ENCODE data around the gene ANKMY1. TPM values are rescaled to one million over a fixed set of nuclear protein-coding genes. Genes with fewer than 3 reads are reported as not detected.

ANKMY1 gene
- total RNA-seq, 2 experiments from 2014 or later = 50.9 to 53.2 TPM

- H3K9me3 Mint-ChIP-seq = no peaks in the 10 kb centered on the region
- DNase-seq = no peak
- ATAC-seq (ENCODE audit: low read depth) = no peak
- peaks cover 3% of the 10 kb centered on the region for H3K4me1 Mint-ChIP-seq
- no peak overlapping the region for H3K27ac Mint-ChIP-seq
- H3K27me3 Mint-ChIP-seq = peaks cover 20% of the 10 kb centered on the region
- POLR2A ChIA-PET = no interaction called here
- H3K4me3 Mint-ChIP-seq = no peak overlapping the region
- H3K36me3 Mint-ChIP-seq = no peaks in the 10 kb centered on the region
These were observed 110.5 kb downstream of the ANKMY1 start for GRCh38 chr2:240447331-240447730.

GRCh38 chr2:240446664-240447175 is 111.1 kb downstream of the ANKMY1 start:
- H3K9me3 Mint-ChIP-seq = no peaks in the 10 kb centered on the region
- no peak overlapping the region for H3K4me3 Mint-ChIP-seq
- DNase-seq (no peak), ATAC-seq (ENCODE audit: low read depth) (no peak)
- no peaks in the 10 kb centered on the region for H3K36me3 Mint-ChIP-seq
- peaks cover 14% of the 10 kb centered on the region for H3K27me3 Mint-ChIP-seq
- H3K27ac Mint-ChIP-seq = no peak overlapping the region
- POLR2A ChIA-PET = no interaction called here
- H3K4me1 Mint-ChIP-seq = no peaks in the 10 kb centered on the region

GRCh38 chr2:240445961-240446663 is 111.7 kb downstream of the ANKMY1 start:
- ATAC-seq (ENCODE audit: low read depth) (no peak), DNase-seq (no peak)
- Mint-ChIP-seq H3K27me3 (peaks cover 8% of the 10 kb centered on the region), H3K4me1 (no peaks in the 10 kb centered on the region), H3K27ac (no peak overlapping the region), H3K9me3 (no peaks in the 10 kb centered on the region), H3K36me3 (no peaks in the 10 kb centered on the region), H3K4me3 (no peak overlapping the region)
- POLR2A ChIA-PET = no interaction called here

GRCh38 chr2:240444464-240444863 is 113.3 kb downstream of the ANKMY1 start:
- DNase-seq (no peak), ATAC-seq (ENCODE audit: low read depth) (no peak)
- POLR2A ChIA-PET = no interaction called here
- H3K4me1 Mint-ChIP-seq = no peaks in the 10 kb centered on the region
- H3K27ac Mint-ChIP-seq = no peak overlapping the region
- H3K9me3 Mint-ChIP-seq = no peaks in the 10 kb centered on the region
- H3K27me3 Mint-ChIP-seq = no peaks in the 10 kb centered on the region
- no peak overlapping the region for H3K4me3 Mint-ChIP-seq
- H3K36me3 Mint-ChIP-seq = no peaks in the 10 kb centered on the region

- DNase-seq (no peak), ATAC-seq (ENCODE audit: low read depth) (no peak)
- Mint-ChIP-seq H3K36me3 (no peaks in the 10 kb centered on the region), H3K9me3 (no peaks in the 10 kb centered on the region), H3K4me3 (no peak overlapping the region), H3K27me3 (no peaks in the 10 kb centered on the region), H3K4me1 (no peaks in the 10 kb centered on the region), H3K27ac (no peak overlapping the region)
- POLR2A ChIA-PET = no interaction called here
These were observed 113.9 kb downstream of the ANKMY1 start for GRCh38 chr2:240443891-240444301.

GRCh38 chr2:240442891-240443715 is 114.7 kb downstream of the ANKMY1 start:
- Mint-ChIP-seq H3K4me1 (no peaks in the 10 kb centered on the region), H3K27ac (no peak overlapping the region), H3K9me3 (no peaks in the 10 kb centered on the region), H3K36me3 (no peaks in the 10 kb centered on the region), H3K4me3 (no peak overlapping the region), H3K27me3 (peaks cover 3% of the 10 kb centered on the region)
- no peak for DNase-seq
- ATAC-seq (ENCODE audit: low read depth) = no peak
- POLR2A ChIA-PET = no interaction called here

- Mint-ChIP-seq H3K27me3 (peaks cover 13% of the 10 kb centered on the region), H3K9me3 (no peaks in the 10 kb centered on the region), H3K27ac (no peak overlapping the region), H3K4me1 (peaks cover 1% of the 10 kb centered on the region), H3K36me3 (no peaks in the 10 kb centered on the region), H3K4me3 (no peak overlapping the region)
- no peak for ATAC-seq (ENCODE audit: low read depth)
- POLR2A ChIA-PET = no interaction called here
- DNase-seq = no peak
These were observed 115.8 kb downstream of the ANKMY1 start for GRCh38 chr2:240441993-240442411.

- peaks cover 16% of the 10 kb centered on the region for H3K27me3 Mint-ChIP-seq
These were observed 116.3 kb downstream of the ANKMY1 start for GRCh38 chr2:240441326-240441992.

GRCh38 chr2:240440704-240441320 is 117.0 kb downstream of the ANKMY1 start:
- H3K9me3 Mint-ChIP-seq = no peaks in the 10 kb centered on the region
- no peak overlapping the region for H3K4me3 Mint-ChIP-seq
- H3K27me3 Mint-ChIP-seq = peaks cover 16% of the 10 kb centered on the region
- POLR2A ChIA-PET = no interaction called here
- H3K27ac Mint-ChIP-seq = no peak overlapping the region
- DNase-seq (no peak), ATAC-seq (ENCODE audit: low read depth) (no peak)
- no peaks in the 10 kb centered on the region for H3K36me3 Mint-ChIP-seq
- peaks cover 1% of the 10 kb centered on the region for H3K4me1 Mint-ChIP-seq

More at GRCh38 chr2:240441326-240441992, 116.3 kb downstream of the ANKMY1 start:
- Mint-ChIP-seq H3K4me1 (peaks cover 1% of the 10 kb centered on the region), H3K9me3 (no peaks in the 10 kb centered on the region), H3K27ac (no peak overlapping the region), H3K4me3 (no peak overlapping the region), H3K36me3 (no peaks in the 10 kb centered on the region)
- DNase-seq = no peak
- POLR2A ChIA-PET = no interaction called here
- ATAC-seq (ENCODE audit: low read depth) = no peak

GRCh38 chr2:240440251-240440650 is 117.5 kb downstream of the ANKMY1 start:
- Mint-ChIP-seq H3K4me3 (no peak overlapping the region), H3K4me1 (peaks cover 1% of the 10 kb centered on the region), H3K27ac (no peak overlapping the region), H3K36me3 (no peaks in the 10 kb centered on the region), H3K9me3 (no peaks in the 10 kb centered on the region), H3K27me3 (peaks cover 16% of the 10 kb centered on the region)
- DNase-seq (no peak), ATAC-seq (ENCODE audit: low read depth) (no peak)
- POLR2A ChIA-PET = no interaction called here

- Mint-ChIP-seq H3K4me1 (peaks cover 1% of the 10 kb centered on the region), H3K27me3 (peaks cover 16% of the 10 kb centered on the region), H3K27ac (no peak overlapping the region), H3K4me3 (no peak overlapping the region), H3K9me3 (no peaks in the 10 kb centered on the region), H3K36me3 (no peaks in the 10 kb centered on the region)
- ATAC-seq (ENCODE audit: low read depth) (no peak), DNase-seq (no peak)
- POLR2A ChIA-PET = no interaction called here
These were observed 118.1 kb downstream of the ANKMY1 start for GRCh38 chr2:240439698-240440151.

- ATAC-seq (ENCODE audit: low read depth) = no peak
- peaks cover 16% of the 10 kb centered on the region for H3K27me3 Mint-ChIP-seq
- H3K4me3 Mint-ChIP-seq = no peak overlapping the region
- H3K9me3 Mint-ChIP-seq = no peaks in the 10 kb centered on the region
- H3K27ac Mint-ChIP-seq = no peak overlapping the region
- DNase-seq = peak; percentile 30
- POLR2A ChIA-PET = no interaction called here
- no peaks in the 10 kb centered on the region for H3K36me3 Mint-ChIP-seq
- peaks cover 5% of the 10 kb centered on the region for H3K4me1 Mint-ChIP-seq
These were observed 118.7 kb downstream of the ANKMY1 start for GRCh38 chr2:240438810-240439697.

All from activated naive CD8-positive, alpha-beta T cell treated with anti-CD3 and anti-CD28 coated beads, Interleukin-2, amount 10 ng/mL, durations not matched to agents 7 days and 5 days (primary cell).